SK-N-SH (cell line): Measurements from ENCODE around the gene ENTPD1. TPM values are rescaled to one million over a fixed set of nuclear protein-coding genes. Genes with fewer than 3 reads are reported as not detected.
A peak's percentile ranks its signal among the peaks of the same experiment; 100 is the strongest.

Experiments
- CTCF ChIA-PET: fragments of 300-600, 350-600 bp; formaldehyde crosslinking; extraction: SDS; loops from one replicate; lab custom pipeline; 2021; lab: Yijun Ruan, JAX
- POLR2A ChIA-PET: fragments of 350-600 bp; sonication (Branson Sonifier 250); formaldehyde crosslinking; extraction: SDS; loops from one replicate; lab custom pipeline; 2020; ENCODE audit warnings: antibody characterized with exemption, inconsistent platforms; lab: Yijun Ruan, JAX
- DNase-seq: peaks from one replicate; pipeline ENCODE4 v3.0.0; 2012
- H2AFZ ChIP-seq: fragments of 200-600 bp; sonication (generic); 2 replicates; pipeline ENCODE4 v1.8.1; 2016; ENCODE audit warnings: antibody characterized with exemption, mild to moderate bottlenecking, low read depth
- H3F3A ChIP-seq: fragments of 200-600 bp; sonication (generic); replicated peaks from 2 replicates; pipeline ENCODE3; 2016; ENCODE audit warnings: antibody characterized with exemption, mild to moderate bottlenecking; ENCODE audit not compliant: insufficient read depth
- H3K27ac ChIP-seq, 2 experiments: fragments of 200-500 bp in 1 of 2; fragments of 200-600 bp in 1 of 2; sonication (Bioruptor generic) in 1 of 2; sonication (generic), shearing (Covaris generic) in 1 of 2; 2 replicates each; pipeline versions ENCODE4 v1.5.1 to v1.6.1; 2014 to 2016; ENCODE audit warnings: low read depth in 2 of 2, inconsistent platforms in 1 of 2, low read length in 1 of 2, mild to moderate bottlenecking in 1 of 2, mixed read lengths in 1 of 2
- H3K27me3 ChIP-seq: fragments of 200-600 bp; sonication (generic), shearing (Covaris generic); 2 replicates; pipeline ENCODE4 v1.6.1; 2016; ENCODE audit warnings: mixed run types; ENCODE audit not compliant: insufficient read depth
- H3K36me3 ChIP-seq, 2 experiments: fragments of 200-500 bp in 1 of 2; fragments of 200-600 bp in 1 of 2; sonication (Bioruptor generic) in 1 of 2; sonication (generic) in 1 of 2; replicated peaks in 1 of 2; 2 replicates each; pipeline versions ENCODE3 to v1.5.1; 2014 to 2016; ENCODE audit warnings: low read length in 1 of 2, mild to moderate bottlenecking in 1 of 2; ENCODE audit not compliant: insufficient read depth in 2 of 2, control insufficient read depth in 1 of 2
- H3K4me1 ChIP-seq, 2 experiments: fragments of 200-500 bp in 1 of 2; fragments of 200-600 bp in 1 of 2; sonication (Bioruptor generic) in 1 of 2; sonication (generic), shearing (Covaris generic) in 1 of 2; 2 replicates each; pipeline versions ENCODE4 v1.5.1 to v1.6.1; 2014 to 2016; ENCODE audit warnings: low read depth in 1 of 2, low read length in 1 of 2, mixed run types in 1 of 2; ENCODE audit not compliant: insufficient read depth in 2 of 2, control insufficient read depth in 1 of 2
- H3K4me2 ChIP-seq: fragments of 200-600 bp; sonication (generic), shearing (Covaris generic); 2 replicates; pipeline ENCODE4 v1.6.1; 2017; ENCODE audit warnings: mixed run types
- H3K4me3 ChIP-seq, 2 experiments: fragments of 200-500 bp in 1 of 2; fragments of 200-600 bp in 1 of 2; sonication (Bioruptor generic) in 1 of 2; sonication (generic), shearing (Covaris generic) in 1 of 2; 2 replicates each; pipeline versions ENCODE4 v1.5.1 to v1.8.1; 2014 to 2016; ENCODE audit warnings: low read depth in 2 of 2, inconsistent platforms in 1 of 2, low read length in 1 of 2, mild to moderate bottlenecking in 1 of 2, mixed read lengths in 1 of 2, moderate library complexity in 1 of 2
- H3K79me2 ChIP-seq: fragments of 200-600 bp; sonication (generic); 2 replicates; pipeline ENCODE4 v1.8.1; 2017; ENCODE audit warnings: mild to moderate bottlenecking; ENCODE audit not compliant: insufficient read depth
- H3K9ac ChIP-seq: fragments of 200-600 bp; sonication (generic); 2 replicates; pipeline ENCODE4 v1.6.1; 2017; ENCODE audit warnings: mixed run types
- H3K9me2 ChIP-seq: fragments of 200-600 bp; sonication (generic); 2 replicates; pipeline ENCODE4 v1.6.1; 2017; ENCODE audit warnings: mixed run types
- H3K9me3 ChIP-seq: fragments of 200-600 bp; sonication (generic); 2 replicates; pipeline ENCODE4 v1.6.1; 2017; ENCODE audit warnings: mixed run types, mild to moderate bottlenecking, moderate library complexity
- H4K20me1 ChIP-seq: fragments of 200-600 bp; sonication (generic); 2 replicates; pipeline ENCODE4 v1.6.1; 2017; ENCODE audit warnings: mild to moderate bottlenecking, mixed run types; ENCODE audit not compliant: insufficient read depth
- EP300 ChIP-seq, 2 experiments: IDR thresholded peaks; 2 replicates each; pipeline versions ENCODE4 v1.4.0 to v1.6.1; 2012; ENCODE audit warnings: borderline replicate concordance in 1 of 2, low read depth in 1 of 2, low read length in 1 of 2
- FOXM1 ChIP-seq: IDR thresholded peaks from 2 replicates; pipeline ENCODE4 v1.4.0; 2012; ENCODE audit warnings: low read depth, mild to moderate bottlenecking
- PBX3 ChIP-seq: IDR thresholded peaks from 2 replicates; pipeline ENCODE4; 2012
- RCOR1 ChIP-seq: fragments of 150-350 bp; IDR thresholded peaks from 2 replicates; pipeline ENCODE4 v1.6.1; 2017; ENCODE audit warnings: antibody characterized with exemption, low read length
- TCF12 ChIP-seq: IDR thresholded peaks from 2 replicates; pipeline ENCODE4 v1.4.0; 2012
- ZBTB33 ChIP-seq: IDR thresholded peaks from 2 replicates; pipeline ENCODE4 v1.4.0; 2012; ENCODE audit warnings: low read depth, borderline replicate concordance
- WGBS: methylation state at CpG from one replicate; pipeline ENCODE4 v1.1.6; 2017; ENCODE audit warnings: low lambda C conversion rate; 5-methylcytosine and 5-hydroxymethylcytosine counted together
- polyA plus RNA-seq, 3 experiments: library from polyadenylated mRNA; depleted of rRNA; stranded (reverse); fragments of >200 nt; gene quantifications; 2 replicates each; pipeline ENCODE4 v1.2.3, GENCODE V29; 2012

ENTPD1 gene
- polyA plus RNA-seq, 1 of the 3 experiments (the other 2 are of a cell fraction) = 0.02 TPM

DNA sequence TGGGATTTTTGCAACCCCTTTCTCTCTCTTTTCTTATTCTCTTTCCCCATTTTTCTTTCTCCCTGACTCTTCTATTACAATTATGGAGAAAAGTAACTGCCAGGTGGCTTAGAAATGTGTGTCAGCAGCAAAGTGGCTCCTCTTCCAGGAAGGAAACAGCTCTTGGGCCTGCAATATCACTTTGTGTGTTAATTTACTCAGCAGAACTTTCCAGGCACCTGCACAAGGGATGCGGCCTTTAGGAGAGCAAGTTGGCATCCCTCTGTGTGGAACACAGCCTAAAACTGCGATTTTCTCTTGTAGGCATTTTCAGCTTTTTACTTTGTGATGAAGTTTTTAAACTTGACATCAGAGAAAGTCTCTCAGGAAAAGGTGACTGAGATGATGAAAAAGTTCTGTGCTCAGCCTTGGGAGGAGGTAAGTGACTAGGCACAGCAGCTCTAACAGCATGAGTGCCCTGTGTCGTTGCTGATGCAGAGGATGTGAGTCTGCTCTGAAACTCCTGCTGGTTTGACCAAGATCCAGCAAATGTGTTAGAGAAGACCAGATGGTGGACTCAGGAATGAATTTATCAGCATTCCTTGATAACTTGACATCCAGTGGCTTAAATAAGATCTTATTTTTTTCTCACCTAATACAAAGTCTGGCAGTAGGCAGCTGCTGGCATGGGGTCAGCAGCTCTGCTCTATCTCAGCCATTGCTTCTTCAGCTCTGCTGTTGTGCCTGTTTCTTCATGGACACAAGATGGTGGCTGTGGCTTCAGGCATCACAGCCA is 104.4 kb downstream of the ENTPD1 start:
- H3K4me3 ChIP-seq = no peak overlapping the region
- H3K9ac ChIP-seq = no peak overlapping the region
- H3K9me3 ChIP-seq = no peaks in the 10 kb centered on the region
- peak overlapping the region in 1 of 2 experiments; percentile 63; a peak in 2 of 4 replicates for H3K27ac ChIP-seq
- H4K20me1 ChIP-seq = no peaks in the 10 kb centered on the region
- H3K79me2 ChIP-seq = no peaks in the 10 kb centered on the region
- H3K36me3 ChIP-seq = no peaks in the 10 kb centered on the region
- POLR2A ChIA-PET = no interaction called here
- no peaks in the 10 kb centered on the region for H3K27me3 ChIP-seq
- no peak overlapping the region for H2AFZ ChIP-seq
- no peak for DNase-seq
- no peaks in the 10 kb centered on the region for H3K9me2 ChIP-seq
- H3K4me2 ChIP-seq = no peak overlapping the region
- WGBS = 85% methylated on average over 3 of the region's 3 CpGs
- no peaks in the 10 kb centered on the region for H3F3A ChIP-seq
- CTCF ChIA-PET = interaction anchor here (0.6 to 2.0 kb wide), 4 partner anchors 19 to 167 kb away, joined by 3 to 9 read pairs (median 4); partner anchors contain the start of gene TCTN3
- TF ChIP-seq EP300 (IDR thresholded peaks at IDR 0.05; ENCODE audit: borderline replicate concordance in 1 of 2, low read depth in 1 of 2, low read length in 1 of 2) (peak in 1 of 2 experiments; percentile 22; a peak in 1 of 4 replicates), RCOR1 (peak; percentile 25; the same call in 1 of the 2 replicates), FOXM1 (no peak), PBX3 (no peak), ZBTB33 (no peak)
- H3K4me1 ChIP-seq = peaks cover 0 to 10% of the 10 kb centered on the region in 2 experiments; a peak in 2 of 4 replicates

DNA sequence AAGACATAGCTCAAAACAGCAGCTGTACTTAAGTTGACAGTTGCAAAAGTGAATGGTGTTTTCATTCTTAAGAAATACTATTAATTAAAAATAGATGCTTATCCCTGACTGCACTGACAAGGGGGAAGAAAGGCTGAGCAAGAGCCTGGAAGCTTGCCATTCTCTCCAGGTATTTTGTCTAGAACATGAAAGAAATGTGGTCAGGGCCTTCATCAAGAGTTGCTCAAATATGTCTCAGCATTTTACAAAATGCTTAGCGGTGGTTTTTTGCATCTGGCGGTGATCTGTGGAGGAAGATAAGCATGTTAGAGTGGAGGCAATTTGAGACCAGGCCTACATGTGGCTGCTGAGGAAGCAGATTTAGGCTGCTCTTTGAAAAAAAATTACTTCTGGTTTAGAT is 105.4 kb downstream of the ENTPD1 start:
- Histone ChIP-seq H2AFZ (no peak overlapping the region), H3K9me3 (no peaks in the 10 kb centered on the region), H3K27me3 (no peaks in the 10 kb centered on the region), H3K4me2 (no peak overlapping the region), H4K20me1 (no peaks in the 10 kb centered on the region), H3K4me3 (no peak overlapping the region), H3K4me1 (peaks cover 0 to 10% of the 10 kb centered on the region in 2 experiments; a peak in 2 of 4 replicates), H3K9me2 (no peaks in the 10 kb centered on the region), H3K27ac (no peak overlapping the region; a peak in 1 of 4 replicates)
- WGBS = 68% methylated on average over 2 of the region's 2 CpGs
- CTCF ChIA-PET = interaction anchor here (0.6 to 2.0 kb wide), 2 partner anchors 136 to 167 kb away, joined by 3 to 9 read pairs; partner anchors contain the start of gene TCTN3
- no peak for DNase-seq
- TF ChIP-seq TCF12 = no peak
- TF ChIP-seq, all 33 proteins: peak for 0
- H3F3A ChIP-seq = no peaks in the 10 kb centered on the region
- H3K9ac ChIP-seq = no peak overlapping the region
- POLR2A ChIA-PET = no interaction called here
- H3K36me3 ChIP-seq = no peaks in the 10 kb centered on the region
- H3K79me2 ChIP-seq = no peaks in the 10 kb centered on the region
